ENCODE measurements around the gene RNF123.

The RNF123 gene

GRCh38 chr3:49689046-49689907 lies at the start of gene RNF123, which contains the start of gene MST1:
TSS of gene RNF123 (plus strand) at chr3:49689557. CDS start at chr3:49691166, 1,609 bp downstream.
TSS of gene MST1 (minus strand) at chr3:49689474. CDS start at chr3:49688691, 783 bp downstream.
- peak; percentile 86 for DNase-seq

GRCh38 chr3:49641292-49641691 lies 48.1 kb upstream of the RNF123 start:
- DNase-seq, result no peak

GRCh38 chr3:49641921-49642707 lies 47.2 kb upstream of the RNF123 start:
- DNase-seq, result no peak

GRCh38 chr3:49642708-49643145 lies 46.6 kb upstream of the RNF123 start:
- no peak for DNase-seq

GRCh38 chr3:49644684-49645083 lies 44.7 kb upstream of the RNF123 start:
- no peak for DNase-seq

GRCh38 chr3:49646236-49646635 lies 43.1 kb upstream of the RNF123 start:
- no peak for DNase-seq

DNA sequence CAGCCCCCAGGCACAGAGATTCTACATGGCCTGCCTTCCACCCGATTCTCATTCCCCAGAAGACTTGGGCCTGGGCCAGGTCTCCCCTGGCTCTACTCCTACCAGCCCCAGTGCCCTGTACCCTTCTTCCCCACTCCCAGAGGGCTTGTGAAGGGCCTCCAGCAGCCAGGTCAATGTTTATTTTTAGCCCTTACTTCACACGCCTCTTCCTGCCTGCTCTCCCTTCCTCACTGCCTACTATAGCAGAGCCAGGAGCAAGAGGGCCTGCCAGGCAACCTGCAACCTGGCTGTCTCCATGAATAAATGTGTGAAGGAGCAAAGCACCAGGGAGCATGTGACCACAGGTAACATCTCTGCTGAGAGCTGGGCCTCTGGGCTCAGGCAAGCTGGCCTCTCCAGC lies 41.6 kb upstream of the RNF123 start:
- DNase-seq, result no peak

DNA sequence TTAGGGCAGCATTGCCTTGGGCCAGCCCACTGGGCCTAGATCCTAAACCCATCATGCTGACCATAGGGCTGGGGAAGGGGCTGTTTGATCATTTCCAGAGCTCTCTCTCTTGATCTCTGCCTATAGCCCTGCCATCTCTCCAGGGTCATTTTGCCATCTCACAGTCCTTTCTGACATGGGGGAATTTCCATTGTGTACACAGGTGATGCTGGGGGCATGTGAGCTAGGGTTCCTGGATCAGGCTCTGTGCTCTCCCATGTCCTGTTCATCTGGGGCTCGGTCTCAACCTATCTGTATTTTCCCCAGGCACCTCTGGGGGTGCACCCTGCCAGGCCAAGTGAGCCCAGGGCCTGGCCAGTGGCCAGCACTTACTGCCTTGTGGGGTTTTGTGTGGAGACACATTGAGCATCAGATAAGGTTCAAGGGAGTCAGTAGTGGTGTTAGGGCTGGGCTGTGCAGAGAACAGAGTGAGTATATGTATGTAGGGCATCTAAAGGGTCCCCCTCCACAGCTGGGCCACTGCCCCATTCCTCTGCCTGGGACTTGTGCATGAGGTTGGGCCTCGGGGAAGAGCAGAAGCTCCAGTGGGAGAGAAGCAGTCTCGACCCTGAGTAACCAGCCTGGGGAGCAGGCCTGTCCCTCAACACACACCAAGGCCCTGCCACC lies 40.9 kb upstream of the RNF123 start:
- DNase-seq, result no peak

DNA sequence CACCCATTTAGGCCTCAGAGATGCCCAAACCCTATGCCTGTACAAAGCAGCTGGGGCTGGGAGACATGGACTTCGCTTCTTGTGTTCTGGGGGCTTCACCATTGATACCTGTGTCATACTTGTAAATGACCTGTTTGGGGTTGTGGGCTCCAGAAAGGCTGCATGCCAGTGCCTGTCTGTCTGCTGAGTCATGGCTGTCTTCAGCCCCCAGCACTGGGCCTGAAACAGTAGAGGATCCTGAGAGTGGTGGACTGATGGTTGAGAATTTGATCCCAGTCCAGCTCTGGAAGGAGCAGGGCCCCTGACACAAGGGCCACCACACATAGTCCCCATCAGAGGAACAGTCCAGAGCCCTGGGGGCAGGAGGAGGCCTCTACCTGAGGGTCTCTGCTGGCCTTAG lies 39.8 kb upstream of the RNF123 start:
- DNase-seq, result no peak

DNA sequence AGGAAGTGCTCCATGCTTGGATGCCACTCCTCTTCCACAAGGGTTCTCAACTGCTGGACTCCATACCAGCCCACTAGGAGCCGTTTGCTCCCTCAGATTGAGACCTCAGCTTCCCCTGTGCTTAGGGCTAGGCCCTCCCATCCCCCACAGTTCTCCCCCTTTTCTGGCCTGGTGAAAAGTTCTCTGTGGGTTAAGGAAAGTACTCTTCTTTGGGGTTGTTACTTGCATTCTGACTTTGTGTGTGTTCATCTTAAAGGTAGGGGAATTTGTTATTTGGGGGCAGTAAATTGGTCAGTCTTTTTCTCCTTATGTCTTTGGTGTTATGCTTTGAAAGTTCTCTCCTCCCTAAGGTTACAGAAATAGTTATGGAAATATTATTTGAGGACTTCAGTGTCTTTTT lies 39.2 kb upstream of the RNF123 start:
- DNase-seq, result no peak

DNA sequence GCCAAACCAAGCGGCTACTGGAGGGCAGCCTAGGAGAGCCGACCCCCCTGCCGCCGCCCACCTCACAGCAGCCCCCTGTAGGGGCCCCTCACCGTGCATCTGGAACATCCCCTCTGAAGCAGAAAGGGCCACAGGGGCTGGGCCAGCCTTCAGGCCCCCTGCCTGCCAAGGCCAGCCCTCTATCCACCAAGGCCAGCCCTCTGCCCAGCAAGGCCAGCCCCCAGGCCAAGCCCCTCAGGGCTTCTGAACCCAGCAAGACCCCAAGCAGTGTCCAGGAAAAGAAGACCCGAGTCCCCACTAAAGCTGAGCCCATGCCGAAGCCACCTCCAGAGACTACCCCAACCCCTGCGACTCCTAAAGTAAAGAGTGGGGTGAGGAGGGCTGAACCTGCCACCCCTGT lies 38.7 kb upstream of the RNF123 start:
- DNase-seq, result no peak

DNA sequence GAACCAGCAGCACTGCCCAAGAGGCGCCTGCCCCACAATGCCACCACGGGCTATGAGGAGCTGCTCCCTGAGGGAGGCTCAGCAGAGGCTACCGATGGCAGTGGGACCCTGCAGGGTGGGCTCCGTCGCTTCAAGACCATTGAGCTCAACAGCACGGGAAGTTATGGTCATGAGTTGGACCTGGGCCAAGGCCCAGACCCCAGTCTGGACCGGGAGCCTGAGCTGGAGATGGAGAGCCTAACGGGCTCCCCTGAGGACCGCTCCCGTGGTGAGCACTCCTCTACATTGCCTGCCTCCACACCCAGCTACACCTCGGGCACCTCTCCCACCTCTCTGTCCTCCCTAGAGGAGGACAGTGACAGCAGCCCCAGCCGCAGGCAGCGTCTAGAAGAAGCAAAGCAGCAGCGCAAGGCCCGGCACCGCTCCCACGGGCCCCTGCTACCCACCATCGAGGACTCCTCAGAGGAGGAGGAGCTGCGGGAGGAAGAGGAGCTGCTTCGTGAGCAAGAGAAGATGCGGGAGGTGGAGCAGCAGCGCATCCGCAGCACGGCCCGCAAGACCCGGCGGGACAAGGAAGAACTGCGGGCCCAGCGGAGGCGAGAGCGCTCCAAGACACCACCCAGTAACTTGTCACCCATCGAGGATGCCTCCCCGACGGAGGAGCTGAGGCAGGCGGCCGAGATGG lies 37.0 kb upstream of the RNF123 start:
- DNase-seq, result no peak

GRCh38 chr3:49652903-49653415 lies 36.4 kb upstream of the RNF123 start:
- DNase-seq, result no peak

DNA sequence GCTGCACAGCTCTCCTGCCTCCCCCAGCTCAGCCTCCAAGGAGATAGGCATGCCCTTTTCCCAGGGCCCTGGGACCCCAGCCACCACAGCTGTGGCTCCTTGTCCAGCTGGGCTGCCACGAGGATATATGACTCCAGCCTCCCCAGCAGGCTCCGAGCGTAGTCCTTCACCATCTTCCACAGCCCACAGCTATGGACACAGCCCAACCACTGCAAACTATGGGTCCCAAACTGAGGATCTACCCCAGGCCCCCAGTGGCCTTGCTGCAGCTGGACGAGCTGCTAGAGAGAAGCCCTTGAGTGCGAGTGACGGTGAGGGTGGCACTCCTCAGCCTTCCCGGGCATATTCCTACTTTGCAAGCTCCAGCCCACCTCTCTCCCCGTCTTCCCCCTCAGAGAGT lies 35.7 kb upstream of the RNF123 start:
- DNase-seq, result no peak

- no peak for DNase-seq
Measured at GRCh38 chr3:49654176-49654825, 35.1 kb upstream of the RNF123 start.

GRCh38 chr3:49654955-49655556 lies 34.3 kb upstream of the RNF123 start:
- no peak for DNase-seq

GRCh38 chr3:49655731-49656285 lies 33.5 kb upstream of the RNF123 start:
- no peak for DNase-seq

DNA sequence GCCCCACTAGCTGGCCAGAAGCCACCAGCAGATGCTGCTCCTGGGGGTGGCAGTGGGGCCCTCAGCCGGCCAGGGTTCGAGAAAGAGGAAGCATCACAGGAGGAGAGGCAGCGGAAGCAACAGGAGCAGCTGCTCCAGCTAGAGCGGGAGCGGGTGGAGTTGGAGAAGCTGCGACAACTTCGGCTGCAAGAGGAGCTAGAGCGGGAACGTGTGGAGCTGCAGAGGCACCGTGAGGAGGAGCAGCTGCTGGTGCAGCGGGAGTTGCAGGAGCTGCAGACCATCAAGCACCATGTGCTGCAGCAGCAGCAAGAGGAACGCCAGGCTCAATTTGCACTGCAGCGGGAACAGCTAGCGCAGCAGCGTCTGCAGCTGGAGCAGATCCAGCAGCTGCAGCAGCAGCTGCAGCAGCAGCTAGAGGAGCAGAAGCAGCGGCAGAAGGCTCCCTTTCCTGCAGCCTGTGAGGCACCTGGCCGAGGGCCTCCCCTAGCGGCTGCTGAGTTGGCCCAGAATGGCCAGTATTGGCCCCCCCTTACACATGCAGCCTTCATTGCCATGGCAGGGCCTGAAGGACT lies 32.7 kb upstream of the RNF123 start:
- no peak for DNase-seq

GRCh38 chr3:49657208-49657915 lies 32.0 kb upstream of the RNF123 start:
- no peak for DNase-seq

DNA sequence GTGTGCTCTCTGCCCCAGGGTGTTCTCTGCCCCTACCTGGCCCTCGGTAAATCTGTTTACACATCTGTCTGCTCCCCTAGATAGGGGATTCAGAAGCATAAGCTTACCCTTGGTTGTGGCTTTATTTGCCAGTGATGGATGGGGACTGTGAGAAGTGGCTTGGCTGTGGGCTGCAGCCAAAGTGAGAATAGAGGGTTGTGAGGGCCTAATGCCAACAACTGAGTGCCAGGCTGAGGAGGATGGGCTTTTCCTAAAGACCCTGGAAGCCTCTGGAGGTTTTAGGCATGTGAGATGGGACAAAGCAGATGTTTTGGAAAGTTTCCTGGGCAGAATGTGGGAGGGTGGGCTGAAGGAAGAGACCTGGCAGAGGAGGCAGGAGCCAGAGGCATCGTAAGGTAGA lies 30.6 kb upstream of the RNF123 start:
- DNase-seq, result no peak
